ENCODE data around the gene PIEZO2. TPM values are rescaled to one million over a fixed set of nuclear protein-coding genes. Genes with fewer than 3 reads are reported as not detected.

Gene PIEZO2
- total and polyA plus RNA-seq, 2 of the 8 experiments (the other 6 are each of a cell fraction or from before 2014, with no cell fraction given), result 4.7 to 16.5 TPM

GRCh38 chr18:10950876-10951630, 198.3 kb downstream of the PIEZO2 start:
- POLR2A ChIA-PET (ENCODE audit: partially characterized antibody), result no interaction called here
- 90% methylated on average over 8 of the region's 8 CpGs; no CpG with 5 or more reads in 1 of the 2 experiments for WGBS, 2 experiments (ENCODE audit: extremely low coverage in 1 of 2, insufficient coverage in 1 of 2, insufficient read length in 1 of 2, insufficient replicate concordance in 2 of 2, low coverage in 1 of 2, low lambda C conversion rate in 2 of 2, missing lambda C conversion rate in 1 of 2)
- H3K79me2 ChIP-seq (ENCODE audit: control insufficient read depth in 1 of 2, insufficient read depth in 2 of 2, low read length in 2 of 2), result no peaks in the 10 kb centered on the region
- no peak for TF ChIP-seq GABPA (IDR thresholded peaks at IDR 0.05; ENCODE audit: borderline replicate concordance, insufficient read depth, low read length)
- TF ChIP-seq EP300 (IDR thresholded peaks at IDR 0.05; ENCODE audit: borderline replicate concordance in 1 of 2, low read depth in 2 of 2, low read length in 2 of 2), result no peak
- no peak for TF ChIP-seq SP2 (IDR thresholded peaks at IDR 0.05; ENCODE audit: low read length)
- no peak for TF ChIP-seq SIN3A (conservative IDR thresholded peaks at IDR 0.05 in 1 of 2, IDR thresholded peaks at IDR 0.05 in 1 of 2; ENCODE audit: low read depth in 1 of 2, low read length in 2 of 2)
- no peak for TF ChIP-seq PHF8 (conservative IDR thresholded peaks at IDR 0.05; ENCODE audit: low read depth, low read length)
- TF ChIP-seq CTBP2 (IDR thresholded peaks at IDR 0.05; ENCODE audit: borderline replicate concordance, insufficient read depth, insufficient read length, low read length), result no peak
- TF ChIP-seq TAF1 (IDR thresholded peaks at IDR 0.05; ENCODE audit: low read depth, low read length), result no peak
- TF ChIP-seq POLR2A (IDR thresholded peaks at IDR 0.05; ENCODE audit: control extremely low read depth in 1 of 2, low read depth in 2 of 2, low read length in 2 of 2), result no peak
- no peak for TF ChIP-seq BCL11A (IDR thresholded peaks at IDR 0.05; ENCODE audit: low read depth in 2 of 2, low read length in 2 of 2)
- no peak for TF ChIP-seq HDAC2 (IDR thresholded peaks at IDR 0.05; ENCODE audit: borderline replicate concordance in 1 of 2, low read depth in 2 of 2, low read length in 2 of 2)
- TF ChIP-seq RFX5 (IDR thresholded peaks at IDR 0.05; ENCODE audit: borderline replicate concordance, low read depth, low read length), result no peak
- TF ChIP-seq RXRA (IDR thresholded peaks at IDR 0.05; ENCODE audit: insufficient read depth, low read depth, low read length), result no peak

More at GRCh38 chr18:10950876-10951630, 198.3 kb downstream of the PIEZO2 start:
- Histone ChIP-seq H3K18ac (ENCODE audit: extremely low read depth, low read length) (no peak overlapping the region), H2AFZ (ENCODE audit: low read length) (no peak overlapping the region), H3K23ac (ENCODE audit: insufficient read length) (no peak overlapping the region), H2AK5ac (ENCODE audit: low read depth, low read length) (no peak overlapping the region), H3K79me1 (ENCODE audit: low read depth, low read length) (no peaks in the 10 kb centered on the region), H3K36me3 (ENCODE audit: control insufficient read depth in 2 of 4, insufficient read depth in 4 of 4, low read length in 3 of 4) (peaks cover 0 to 4% (median 0%) of the 10 kb centered on the region in 4 experiments; a peak in 1 of 8 replicates), H4K91ac (replicated peaks; ENCODE audit: insufficient read length, low read length) (no peak overlapping the region), H2BK15ac (ENCODE audit: low read length) (no peak overlapping the region), H3K56ac (replicated peaks; ENCODE audit: insufficient read length, low read depth, low read length) (no peak overlapping the region), H4K5ac (ENCODE audit: insufficient read length, low read depth, low read length) (no peak overlapping the region), H4K20me1 (replicated peaks in 1 of 2; ENCODE audit: control insufficient read depth in 1 of 2, insufficient read depth in 2 of 2, low read length in 2 of 2) (no peaks in the 10 kb centered on the region), H3K4ac (replicated peaks; ENCODE audit: insufficient read length, low read depth, low read length) (no peak overlapping the region), H3K9ac (replicated peaks in 1 of 4; ENCODE audit: extremely low read depth in 1 of 4, low read depth in 3 of 4, low read length in 3 of 4) (no peak overlapping the region), H3K27me3 (replicated peaks in 1 of 4; ENCODE audit: control insufficient read depth in 3 of 4, extremely low read depth in 1 of 4, insufficient read depth in 3 of 4, low read length in 3 of 4) (no peaks in the 10 kb centered on the region), H3K14ac (ENCODE audit: insufficient read length) (no peak overlapping the region), H3K23me2 (ENCODE audit: low read depth, low read length) (no peaks in the 10 kb centered on the region), H2BK5ac (ENCODE audit: low read depth, low read length) (no peak overlapping the region), H2BK120ac (replicated peaks; ENCODE audit: low read depth, low read length) (no peak overlapping the region), H3K9me3 (ENCODE audit: insufficient read depth in 2 of 2, low read depth in 1 of 2, low read length in 1 of 2) (peaks cover 5 to 6% of the 10 kb centered on the region in 2 experiments; a peak in 3 of 4 replicates), H2BK20ac (ENCODE audit: low read length) (no peak overlapping the region), H3K27ac (ENCODE audit: low read depth, low read length) (no peak overlapping the region), H4K8ac (ENCODE audit: extremely low read depth, insufficient read depth, low read length) (no peak overlapping the region), H2BK12ac (ENCODE audit: low read depth, low read length) (no peak overlapping the region), H3K4me2 (ENCODE audit: insufficient read depth in 1 of 2, low read depth in 2 of 2, low read length in 2 of 2) (no peak overlapping the region), H3K4me1 (replicated peaks in 1 of 4; ENCODE audit: control insufficient read depth in 3 of 4, insufficient read depth in 4 of 4, low read length in 3 of 4) (no peaks in the 10 kb centered on the region), H3K4me3 (ENCODE audit: extremely low read depth in 1 of 4, insufficient read depth in 2 of 4, low read depth in 3 of 4, low read length in 4 of 4) (no peak overlapping the region)
- FAIRE-seq, result no peak
- DNase-seq (ENCODE audit: low read depth in 1 of 2, low spot score in 2 of 2), result no peak
- CTCF ChIA-PET (ENCODE audit: partially characterized antibody), result interaction anchor here (1.0 to 1.5 kb wide), 2 partner anchors 23 to 203 kb away, joined by 3 read pairs; no protein-coding TSS in a partner anchor
